GM19467 (cell line): ENCODE measurements around the gene THSD7A.
"Not testable (repeated sequence)": the region's sequence is repeated elsewhere in the genome, so short reads cannot be mapped to it uniquely, and the experiment has no call there.

Experiments
- ATAC-seq: cut with Tn5 transposase; IDR thresholded peaks from one replicate; pipeline ENCODE4 v1.9.1; 2021; ENCODE audit warnings: mild to moderate bottlenecking, moderate library complexity; ENCODE audit not compliant: unreplicated experiment

The THSD7A gene

GRCh38 chr7:11469028-11469745 is 362.8 kb downstream of the THSD7A start:
- ATAC-seq: no peak

GRCh38 chr7:11466517-11467105 is 365.4 kb downstream of the THSD7A start:
- no peak for ATAC-seq

- no peak for ATAC-seq
Observed at GRCh38 chr7:11464624-11465023, 367.4 kb downstream of the THSD7A start.

GRCh38 chr7:11461946-11462345 is 370.1 kb downstream of the THSD7A start:
- ATAC-seq: no peak

- no peak for ATAC-seq
Observed at GRCh38 chr7:11458736-11459483, 373.1 kb downstream of the THSD7A start.

GRCh38 chr7:11457419-11457818 is 374.6 kb downstream of the THSD7A start:
- no peak for ATAC-seq

GRCh38 chr7:11456574-11456973 is 375.4 kb downstream of the THSD7A start:
- ATAC-seq: no peak

GRCh38 chr7:11452476-11452875 is 379.5 kb downstream of the THSD7A start:
- no peak for ATAC-seq

GRCh38 chr7:11450281-11450680 is 381.7 kb downstream of the THSD7A start:
- no peak for ATAC-seq

- ATAC-seq: no peak
Observed at GRCh38 chr7:11449316-11449715, 382.7 kb downstream of the THSD7A start.

- ATAC-seq: no peak
Observed at GRCh38 chr7:11448323-11448722, 383.7 kb downstream of the THSD7A start.

GRCh38 chr7:11447106-11447505 is 384.9 kb downstream of the THSD7A start:
- no peak for ATAC-seq

GRCh38 chr7:11443934-11444333 is 388.1 kb downstream of the THSD7A start:
- not testable (repeated sequence) for ATAC-seq

GRCh38 chr7:11437994-11438393 is 394.0 kb downstream of the THSD7A start:
- ATAC-seq: no peak

GRCh38 chr7:11436773-11437524 is 395.0 kb downstream of the THSD7A start:
- no peak for ATAC-seq

GRCh38 chr7:11436316-11436715 is 395.7 kb downstream of the THSD7A start:
- ATAC-seq: no peak

- no peak for ATAC-seq
Observed at GRCh38 chr7:11434366-11434765, 397.6 kb downstream of the THSD7A start.

GRCh38 chr7:11430841-11431240 is 401.2 kb downstream of the THSD7A start:
- ATAC-seq: no peak

- ATAC-seq: no peak
Observed at GRCh38 chr7:11430112-11430511, 401.9 kb downstream of the THSD7A start.

- no peak for ATAC-seq
Observed at GRCh38 chr7:11428877-11429581, 403.0 kb downstream of the THSD7A start.
